GM19035 (cell line): ENCODE results near the gene IFFO2.

ENCODE experiments used
- ATAC-seq: cut with Tn5 transposase; IDR thresholded peaks from one replicate; pipeline ENCODE4 v1.9.1; 2021; ENCODE audit not compliant: unreplicated experiment

IFFO2 gene

GRCh38 chr1:18856435-18856834 lies 100.0 kb downstream of the IFFO2 start:
- no peak for ATAC-seq

- no peak for ATAC-seq
Observed at GRCh38 chr1:18855573-18855972, 100.9 kb downstream of the IFFO2 start.

GRCh38 chr1:18854331-18855025 lies 102.0 kb downstream of the IFFO2 start:
- ATAC-seq = no peak
